ENCODE measurements around the gene IPMK.
A peak's percentile ranks its signal among the peaks of the same experiment; 100 is the strongest.

The IPMK gene

DNA sequence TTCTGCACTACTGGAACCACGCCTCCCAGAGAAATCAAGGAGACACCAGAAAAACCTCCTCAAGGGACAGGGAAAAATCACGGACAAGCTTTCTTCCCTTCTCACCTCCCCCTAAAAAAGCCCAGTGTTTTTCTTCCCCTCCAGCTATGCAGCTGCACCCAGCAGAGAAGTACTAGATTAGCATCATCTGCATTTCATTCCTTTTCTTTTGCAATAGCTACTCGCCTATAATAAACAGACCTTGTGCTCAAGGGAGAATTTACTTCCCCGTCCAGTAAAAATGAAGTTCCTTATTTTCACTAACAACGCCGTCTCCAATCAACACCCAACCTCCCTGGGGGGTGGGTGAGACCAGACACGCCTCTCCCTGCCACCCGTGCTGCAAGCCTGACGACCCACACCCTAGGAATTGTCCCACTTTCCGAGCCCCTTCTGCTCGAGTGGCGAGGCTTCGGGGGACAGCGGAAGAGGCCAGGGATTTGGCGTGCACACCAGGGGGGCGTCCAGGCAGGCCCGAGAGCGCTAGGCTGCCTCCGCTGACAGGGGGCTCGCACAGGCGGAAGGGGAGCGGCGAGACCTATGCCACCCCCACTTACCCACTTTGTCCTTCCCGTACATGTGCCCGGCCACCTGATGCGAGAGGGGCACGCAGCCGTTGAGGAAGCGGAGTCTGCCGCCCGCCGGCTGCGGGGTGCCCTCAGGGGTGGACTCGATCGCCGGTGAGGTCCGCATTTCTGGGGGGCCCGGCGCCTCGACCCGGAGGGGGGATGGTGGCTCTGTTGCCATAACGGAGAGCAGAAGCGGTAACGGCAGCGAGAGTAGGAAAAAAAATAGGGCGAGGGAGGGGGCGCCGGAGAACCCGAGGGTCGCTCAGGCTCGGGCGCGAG is 625 bp downstream of the IPMK start:
- Histone ChIP-seq H3K4me1 (ENCODE audit: control insufficient read depth, insufficient read depth, low read length) (peaks cover 6% of the 10 kb centered on the region; the same call in 1 of the 2 replicates), H3K27ac (ENCODE audit: extremely low read depth, low read depth, low read length) (peak overlapping the region; percentile 85), H3K4me3 (ENCODE audit: low read depth, low read length) (peak overlapping the region; percentile 64), H3K9me3 (ENCODE audit: control insufficient read depth, insufficient read depth, low read depth, low read length) (no peaks in the 10 kb centered on the region), H3K36me3 (ENCODE audit: control insufficient read depth in 2 of 2, insufficient read depth in 1 of 2, low read length in 2 of 2) (no peaks in the 10 kb centered on the region)
- CTCF ChIA-PET = interaction anchor here (0.7 to 1.2 kb wide), 2 partner anchors 24 to 28 kb away, joined by 3 read pairs; no protein-coding TSS in a partner anchor
- POLR2A ChIA-PET = interaction anchor here (0.5 kb wide), 1 partner anchor 47 kb away, joined by 3 read pairs; no protein-coding TSS in a partner anchor
- TF ChIP-seq ZSCAN18 (tag by site-specific recombination; IDR thresholded peaks at IDR 0.05) = no peak
- no peak for TF ChIP-seq ZNF157 (tag by site-specific recombination; IDR thresholded peaks at IDR 0.05)
- TF ChIP-seq GLIS1 (tag by site-specific recombination; IDR thresholded peaks at IDR 0.05) = peak; percentile 95
- TF ChIP-seq ZFP37 (tag by site-specific recombination; IDR thresholded peaks at IDR 0.05) = 0 out of 2 replicates have a peak, but pooled peaks have one; percentile 46
- peak; percentile 74 for TF ChIP-seq ZNF335 (tag by site-specific recombination; conservative IDR thresholded peaks at IDR 0.05)
- TF ChIP-seq PRDM10 (tag by site-specific recombination; IDR thresholded peaks at IDR 0.05) = peak; percentile 87
- TF ChIP-seq ZNF843 (tag by site-specific recombination; IDR thresholded peaks at IDR 0.05) = no peak; the same call in 1 of the 2 replicates
- TF ChIP-seq, protein P1, sequence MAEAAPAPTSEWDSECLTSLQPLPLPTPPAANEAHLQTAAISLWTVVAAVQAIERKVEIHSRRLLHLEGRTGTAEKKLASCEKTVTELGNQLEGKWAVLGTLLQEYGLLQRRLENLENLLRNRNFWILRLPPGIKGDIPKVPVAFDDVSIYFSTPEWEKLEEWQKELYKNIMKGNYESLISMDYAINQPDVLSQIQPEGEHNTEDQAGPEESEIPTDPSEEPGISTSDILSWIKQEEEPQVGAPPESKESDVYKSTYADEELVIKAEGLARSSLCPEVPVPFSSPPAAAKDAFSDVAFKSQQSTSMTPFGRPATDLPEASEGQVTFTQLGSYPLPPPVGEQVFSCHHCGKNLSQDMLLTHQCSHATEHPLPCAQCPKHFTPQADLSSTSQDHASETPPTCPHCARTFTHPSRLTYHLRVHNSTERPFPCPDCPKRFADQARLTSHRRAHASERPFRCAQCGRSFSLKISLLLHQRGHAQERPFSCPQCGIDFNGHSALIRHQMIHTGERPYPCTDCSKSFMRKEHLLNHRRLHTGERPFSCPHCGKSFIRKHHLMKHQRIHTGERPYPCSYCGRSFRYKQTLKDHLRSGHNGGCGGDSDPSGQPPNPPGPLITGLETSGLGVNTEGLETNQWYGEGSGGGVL (tag by site-specific recombination; IDR thresholded peaks at IDR 0.05) = 0 out of 2 replicates have a peak, but pooled peaks have one; percentile 18
- TF ChIP-seq ZBTB20 (tag by site-specific recombination; IDR thresholded peaks at IDR 0.05) = peak; percentile 79; the same call in 1 of the 2 replicates
- peak; percentile 92 for TF ChIP-seq PATZ1 (tag by site-specific recombination; IDR thresholded peaks at IDR 0.05)
- 0 out of 2 replicates have a peak, but pooled peaks have one; percentile 64 for TF ChIP-seq ZBTB7A (tag by site-specific recombination; IDR thresholded peaks at IDR 0.05; ENCODE audit: low read depth)
- TF ChIP-seq, protein P2, sequence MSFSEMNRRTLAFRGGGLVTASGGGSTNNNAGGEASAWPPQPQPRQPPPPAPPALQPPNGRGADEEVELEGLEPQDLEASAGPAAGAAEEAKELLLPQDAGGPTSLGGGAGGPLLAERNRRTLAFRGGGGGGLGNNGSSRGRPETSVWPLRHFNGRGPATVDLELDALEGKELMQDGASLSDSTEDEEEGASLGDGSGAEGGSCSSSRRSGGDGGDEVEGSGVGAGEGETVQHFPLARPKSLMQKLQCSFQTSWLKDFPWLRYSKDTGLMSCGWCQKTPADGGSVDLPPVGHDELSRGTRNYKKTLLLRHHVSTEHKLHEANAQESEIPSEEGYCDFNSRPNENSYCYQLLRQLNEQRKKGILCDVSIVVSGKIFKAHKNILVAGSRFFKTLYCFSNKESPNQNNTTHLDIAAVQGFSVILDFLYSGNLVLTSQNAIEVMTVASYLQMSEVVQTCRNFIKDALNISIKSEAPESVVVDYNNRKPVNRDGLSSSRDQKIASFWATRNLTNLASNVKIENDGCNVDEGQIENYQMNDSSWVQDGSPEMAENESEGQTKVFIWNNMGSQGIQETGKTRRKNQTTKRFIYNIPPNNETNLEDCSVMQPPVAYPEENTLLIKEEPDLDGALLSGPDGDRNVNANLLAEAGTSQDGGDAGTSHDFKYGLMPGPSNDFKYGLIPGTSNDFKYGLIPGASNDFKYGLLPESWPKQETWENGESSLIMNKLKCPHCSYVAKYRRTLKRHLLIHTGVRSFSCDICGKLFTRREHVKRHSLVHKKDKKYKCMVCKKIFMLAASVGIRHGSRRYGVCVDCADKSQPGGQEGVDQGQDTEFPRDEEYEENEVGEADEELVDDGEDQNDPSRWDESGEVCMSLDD (tag by site-specific recombination; IDR thresholded peaks at IDR 0.05) = peak; percentile 95
- 0 out of 2 replicates have a peak, but pooled peaks have one; percentile 23 for TF ChIP-seq ZSCAN5A (tag by site-specific recombination; IDR thresholded peaks at IDR 0.05)
- TF ChIP-seq KLF16 (tag by site-specific recombination; IDR thresholded peaks at IDR 0.05) = peak; percentile 88
- no peak for TF ChIP-seq ZNF16 (tag by site-specific recombination; IDR thresholded peaks at IDR 0.05; ENCODE audit: low read depth)
- TF ChIP-seq ZBTB8A (tag by site-specific recombination; IDR thresholded peaks at IDR 0.05) = peak; percentile 63
- TF ChIP-seq ZIC2 (tag by site-specific recombination; IDR thresholded peaks at IDR 0.05) = peak; percentile 80
- peak; percentile 20; the same call in 1 of the 2 replicates for TF ChIP-seq ZFHX2 (tag by site-specific recombination; conservative IDR thresholded peaks at IDR 0.05)

Data from HEK293 (cell line).